Loucy (cell line): Measurements from ENCODE around the gene NDRG2.

Experiments used
- H2AFZ ChIP-seq: fragments of 200-600 bp; sonication (generic); 2 replicates; pipeline ENCODE4 v1.6.0; 2016; ENCODE audit warnings: antibody characterized with exemption, mild to moderate bottlenecking, low read length, moderate library complexity
- H3F3A ChIP-seq: fragments of 200-600 bp; 2 replicates; pipeline ENCODE4 v1.6.0; 2016; ENCODE audit warnings: antibody characterized with exemption, low read depth, mild to moderate bottlenecking
- H3K27me3 ChIP-seq: fragments of 200-600 bp; sonication (generic); 2 replicates; pipeline ENCODE4 v1.6.1; 2014; ENCODE audit warnings: low read length, mild to moderate bottlenecking; ENCODE audit not compliant: insufficient read depth, poor library complexity, severe bottlenecking
- H3K36me3 ChIP-seq: fragments of 200-600 bp; sonication (generic); 2 replicates; pipeline ENCODE4 v1.6.1; 2016; ENCODE audit warnings: low read length; ENCODE audit not compliant: insufficient read depth
- H3K4me1 ChIP-seq: fragments of 200-600 bp; sonication (generic); 2 replicates; pipeline ENCODE4 v1.5.1; 2014; ENCODE audit warnings: low read length, mild to moderate bottlenecking; ENCODE audit not compliant: insufficient read depth, poor library complexity, severe bottlenecking
- H3K4me2 ChIP-seq: fragments of 200-600 bp; sonication (generic); 2 replicates; pipeline ENCODE4 v1.6.0; 2014; ENCODE audit warnings: antibody characterized with exemption, low read length, low read depth, mild to moderate bottlenecking; ENCODE audit not compliant: poor library complexity, severe bottlenecking
- H3K4me3 ChIP-seq: fragments of 200-600 bp; sonication (generic); 2 replicates; pipeline ENCODE4 v1.5.1; 2014; ENCODE audit warnings: low read length, mild to moderate bottlenecking, mixed read lengths; ENCODE audit not compliant: poor library complexity, severe bottlenecking
- H3K79me2 ChIP-seq: fragments of 200-600 bp; sonication (generic); 2 replicates; pipeline ENCODE4 v1.6.1; 2014; ENCODE audit warnings: low read length; ENCODE audit not compliant: insufficient read depth
- H3K9ac ChIP-seq: fragments of 200-600 bp; sonication (generic); 2 replicates; pipeline ENCODE4 v1.6.0; 2014; ENCODE audit warnings: mild to moderate bottlenecking, low read depth, low read length, moderate library complexity; ENCODE audit not compliant: poor library complexity, severe bottlenecking
- H3K9me2 ChIP-seq: fragments of 200-600 bp; sonication (generic); replicated peaks from 2 replicates; pipeline ENCODE4 v1.6.1; 2016; ENCODE audit warnings: low read depth, low read length, mixed read lengths
- H3K9me3 ChIP-seq: fragments of 200-600 bp; sonication (generic); 2 replicates; pipeline ENCODE4 v1.6.1; 2014; ENCODE audit warnings: mild to moderate bottlenecking, antibody characterized with exemption, low read length, low read depth; ENCODE audit not compliant: insufficient read depth
- H4K20me1 ChIP-seq: fragments of 200-600 bp; sonication (generic); 2 replicates; pipeline ENCODE4 v1.6.0; 2014; ENCODE audit warnings: antibody characterized with exemption, low read length, mild to moderate bottlenecking; ENCODE audit not compliant: insufficient read depth, poor library complexity, severe bottlenecking
- EZH2phosphoT487 ChIP-seq: fragments of 200-600 bp; IDR thresholded peaks from 2 replicates; pipeline ENCODE4 v1.6.1; 2018; ENCODE audit warnings: antibody characterized with exemption, mild to moderate bottlenecking, moderate library complexity, borderline replicate concordance
- TF ChIP-seq, protein P1 (sequence below): fragments of 200-600 bp; sonication (generic); conservative IDR thresholded peaks from 2 replicates; pipeline ENCODE4 v1.5.1; 2014; ENCODE audit warnings: mild to moderate bottlenecking, antibody characterized with exemption, low read length

NDRG2 gene

DNA sequence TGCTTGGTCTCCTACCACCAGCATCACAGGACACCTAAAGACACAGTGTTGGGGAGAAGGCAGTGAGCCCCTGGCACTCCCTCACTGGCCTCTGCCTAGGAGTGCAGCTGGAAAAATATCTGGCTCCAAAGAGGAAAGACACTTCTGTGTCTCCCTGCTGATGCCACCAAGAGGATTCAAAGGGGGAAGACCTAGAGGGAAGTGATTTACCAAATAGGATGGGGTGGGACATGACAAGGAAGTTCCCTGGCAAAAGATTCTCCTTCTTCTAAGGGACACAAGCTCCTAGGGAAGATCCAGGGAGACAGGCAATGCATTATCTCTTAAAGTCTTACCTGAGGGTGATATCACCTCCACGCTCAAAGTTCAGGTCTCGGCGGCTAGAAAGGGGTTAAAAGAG is 6.1 kb downstream of the NDRG2 start:
- H3K9me2 ChIP-seq = no peaks in the 10 kb centered on the region
- H2AFZ ChIP-seq = no peak overlapping the region
- no peaks in the 10 kb centered on the region for H3K36me3 ChIP-seq
- TF ChIP-seq, protein P1, sequence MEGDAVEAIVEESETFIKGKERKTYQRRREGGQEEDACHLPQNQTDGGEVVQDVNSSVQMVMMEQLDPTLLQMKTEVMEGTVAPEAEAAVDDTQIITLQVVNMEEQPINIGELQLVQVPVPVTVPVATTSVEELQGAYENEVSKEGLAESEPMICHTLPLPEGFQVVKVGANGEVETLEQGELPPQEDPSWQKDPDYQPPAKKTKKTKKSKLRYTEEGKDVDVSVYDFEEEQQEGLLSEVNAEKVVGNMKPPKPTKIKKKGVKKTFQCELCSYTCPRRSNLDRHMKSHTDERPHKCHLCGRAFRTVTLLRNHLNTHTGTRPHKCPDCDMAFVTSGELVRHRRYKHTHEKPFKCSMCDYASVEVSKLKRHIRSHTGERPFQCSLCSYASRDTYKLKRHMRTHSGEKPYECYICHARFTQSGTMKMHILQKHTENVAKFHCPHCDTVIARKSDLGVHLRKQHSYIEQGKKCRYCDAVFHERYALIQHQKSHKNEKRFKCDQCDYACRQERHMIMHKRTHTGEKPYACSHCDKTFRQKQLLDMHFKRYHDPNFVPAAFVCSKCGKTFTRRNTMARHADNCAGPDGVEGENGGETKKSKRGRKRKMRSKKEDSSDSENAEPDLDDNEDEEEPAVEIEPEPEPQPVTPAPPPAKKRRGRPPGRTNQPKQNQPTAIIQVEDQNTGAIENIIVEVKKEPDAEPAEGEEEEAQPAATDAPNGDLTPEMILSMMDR = no peak
- TF ChIP-seq EZH2phosphoT487 = no peak
- H4K20me1 ChIP-seq = no peaks in the 10 kb centered on the region
- no peak overlapping the region for H3K4me3 ChIP-seq
- no peak overlapping the region for H3K9ac ChIP-seq
- H3F3A ChIP-seq = no peaks in the 10 kb centered on the region
- H3K27me3 ChIP-seq = no peaks in the 10 kb centered on the region
- peaks cover 3% of the 10 kb centered on the region for H3K4me1 ChIP-seq
- H3K79me2 ChIP-seq = no peaks in the 10 kb centered on the region
- no peaks in the 10 kb centered on the region for H3K9me3 ChIP-seq
- H3K4me2 ChIP-seq = no peak overlapping the region

DNA sequence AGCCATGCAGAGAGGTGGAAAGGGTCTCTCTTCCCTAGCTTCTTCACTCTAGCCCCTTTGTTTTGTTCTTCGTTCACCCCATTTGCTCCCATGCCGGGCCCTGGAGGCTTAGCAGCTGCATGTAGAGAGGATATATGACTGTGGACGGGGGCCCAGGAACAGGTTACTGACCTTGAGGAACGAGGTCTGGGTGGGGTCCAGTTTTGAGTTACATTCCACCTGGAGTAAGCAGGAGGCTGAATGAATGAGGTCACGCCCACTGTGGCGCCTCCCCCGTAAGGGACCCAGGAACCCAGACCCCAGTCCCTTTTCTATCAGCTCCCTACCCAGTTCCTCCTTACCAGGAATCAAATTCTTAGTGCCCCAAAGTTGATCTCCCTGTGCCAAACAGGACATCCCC is 6.6 kb downstream of the NDRG2 start:
- H3K4me2 ChIP-seq = no peak overlapping the region
- no peak for TF ChIP-seq EZH2phosphoT487
- TF ChIP-seq, protein P1 = no peak
- H4K20me1 ChIP-seq = no peaks in the 10 kb centered on the region
- no peak overlapping the region for H2AFZ ChIP-seq
- H3K9ac ChIP-seq = no peak overlapping the region
- H3K4me3 ChIP-seq = no peak overlapping the region
- no peaks in the 10 kb centered on the region for H3K36me3 ChIP-seq
- no peaks in the 10 kb centered on the region for H3K4me1 ChIP-seq
- no peaks in the 10 kb centered on the region for H3F3A ChIP-seq
- no peaks in the 10 kb centered on the region for H3K9me3 ChIP-seq
- no peaks in the 10 kb centered on the region for H3K79me2 ChIP-seq
- no peaks in the 10 kb centered on the region for H3K27me3 ChIP-seq
- no peaks in the 10 kb centered on the region for H3K9me2 ChIP-seq

DNA sequence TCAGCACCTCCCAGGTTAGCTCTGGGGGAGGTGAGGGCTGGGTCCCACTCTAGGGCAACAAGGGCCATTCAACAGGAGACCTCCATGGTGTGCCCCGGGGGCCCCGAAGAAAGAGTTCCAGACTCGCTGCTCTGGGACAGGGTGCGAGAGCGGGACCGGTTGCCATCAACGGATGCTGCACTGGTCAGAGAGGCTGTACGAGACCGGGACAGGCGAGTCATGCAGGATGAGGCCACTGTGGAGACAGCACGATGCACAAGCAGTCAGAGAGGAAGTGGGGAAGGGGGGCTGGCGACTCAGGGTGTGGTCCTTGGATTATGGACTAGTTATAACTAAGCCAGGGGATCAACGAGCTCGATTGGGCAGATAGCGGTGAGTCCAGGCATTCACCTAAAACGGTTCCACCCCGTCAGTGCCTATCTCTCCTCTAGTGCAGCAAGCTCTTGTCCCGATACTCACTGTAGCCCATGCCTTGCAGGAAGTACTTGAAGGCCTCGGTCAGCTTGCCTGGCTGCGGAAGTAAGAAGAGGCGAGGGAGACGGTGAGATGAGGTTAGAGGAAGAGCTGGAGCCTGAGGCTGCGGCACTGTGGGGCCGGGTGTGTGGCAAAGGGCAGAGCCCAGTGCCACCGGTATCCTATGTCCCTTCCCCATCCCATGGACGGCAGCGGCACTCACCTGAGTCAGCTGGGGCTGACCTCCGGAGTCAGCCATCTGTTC is 7.2 kb downstream of the NDRG2 start:
- no peak overlapping the region for H2AFZ ChIP-seq
- no peak overlapping the region for H3K4me3 ChIP-seq
- TF ChIP-seq, protein P1 = no peak
- TF ChIP-seq EZH2phosphoT487 = no peak
- no peak overlapping the region for H3K4me2 ChIP-seq
- H3K79me2 ChIP-seq = no peaks in the 10 kb centered on the region
- no peaks in the 10 kb centered on the region for H3K27me3 ChIP-seq
- no peak overlapping the region for H3K9ac ChIP-seq
- H3K4me1 ChIP-seq = no peaks in the 10 kb centered on the region
- no peaks in the 10 kb centered on the region for H3K36me3 ChIP-seq
- no peaks in the 10 kb centered on the region for H3F3A ChIP-seq
- no peaks in the 10 kb centered on the region for H4K20me1 ChIP-seq
- H3K9me2 ChIP-seq = no peaks in the 10 kb centered on the region
- H3K9me3 ChIP-seq = no peaks in the 10 kb centered on the region
